ENCODE results near the gene MAP7.

GRCh38 chr6:136538836-136539235 lies 11.4 kb downstream of the MAP7 start:
- TF ChIP-seq POLR2A (IDR thresholded peaks at IDR 0.05), result no peak
- TF ChIP-seq CTCF (IDR thresholded peaks at IDR 0.05), result no peak
- TF ChIP-seq POLR2AphosphoS5 (IDR thresholded peaks at IDR 0.05), result no peak
